Retinal pigment epithelial cell (primary cell): ENCODE results near the gene DPP6.

ENCODE experiments used
- DNase-seq: peaks from one replicate; pipeline ENCODE4 v3.0.0-alpha.2; 2010; ENCODE audit warnings: low read depth
- H3K4me3 ChIP-seq: 2 replicates; pipeline ENCODE4 v1.5.1; 2011; ENCODE audit warnings: mild to moderate bottlenecking, low read length, control low read depth, moderate library complexity
- CTCF ChIP-seq: conservative IDR thresholded peaks from 2 replicates; pipeline ENCODE4 v1.5.1; 2011; ENCODE audit warnings: low read depth, low read length, control low read depth, inconsistent platforms

DPP6 gene

GRCh38 chr7:154884348-154884920, 832.2 kb downstream of the DPP6 start:
- no peak for TF ChIP-seq CTCF
- H3K4me3 ChIP-seq, result no peak overlapping the region
- DNase-seq, result no peak

- no peak overlapping the region for H3K4me3 ChIP-seq
- DNase-seq, result no peak
- no peak for TF ChIP-seq CTCF
These were observed 834.4 kb downstream of the DPP6 start for GRCh38 chr7:154886591-154886990.

GRCh38 chr7:154888690-154889089, 836.5 kb downstream of the DPP6 start:
- no peak for DNase-seq
- H3K4me3 ChIP-seq, result no peak overlapping the region
- no peak for TF ChIP-seq CTCF

GRCh38 chr7:154892459-154892858, 840.3 kb downstream of the DPP6 start:
- no peak for DNase-seq
- no peak overlapping the region for H3K4me3 ChIP-seq
- no peak for TF ChIP-seq CTCF

- no peak for TF ChIP-seq CTCF
- no peak overlapping the region for H3K4me3 ChIP-seq
- no peak for DNase-seq
These were observed 843.9 kb downstream of the DPP6 start for GRCh38 chr7:154896076-154896475.

GRCh38 chr7:154898973-154899855, 847.0 kb downstream of the DPP6 start:
- no peak overlapping the region for H3K4me3 ChIP-seq
- DNase-seq, result no peak
- TF ChIP-seq CTCF, result no peak

GRCh38 chr7:154899862-154900261, 847.7 kb downstream of the DPP6 start:
- no peak overlapping the region for H3K4me3 ChIP-seq
- no peak for DNase-seq
- TF ChIP-seq CTCF, result no peak
